ENCODE results near the gene SULT1A1. TPM values are rescaled to one million over a fixed set of nuclear protein-coding genes. Genes with fewer than 3 reads are reported as not detected.

Gene SULT1A1
- total and polyA plus RNA-seq, 4 donors: 25.3 to 143 (median 102) TPM

GRCh38 chr16:28592511-28592910 lies 17.3 kb downstream of the SULT1A1 start (continued):
- TF ChIP-seq ZBTB33 (IDR thresholded peaks at IDR 0.05): no peak

GRCh38 chr16:28591355-28591754 lies 18.5 kb downstream of the SULT1A1 start:
- DNase-seq (ENCODE audit: low spot score): no peak
- Histone ChIP-seq H3K27me3 (ENCODE audit: control insufficient read depth in 4 of 4, insufficient read depth in 4 of 4, low read length in 3 of 4) (no peaks in the 10 kb centered on the region), H3K9ac (ENCODE audit: low read depth in 1 of 2, low read length in 2 of 2) (no peak overlapping the region), H3K9me3 (ENCODE audit: control insufficient read depth in 4 of 4, low read length in 3 of 4) (no peaks in the 10 kb centered on the region), H3K36me3 (ENCODE audit: control insufficient read depth in 4 of 4, insufficient read depth in 3 of 4, low read depth in 1 of 4, low read length in 3 of 4) (peaks cover 7 to 45% (median 21%) of the 10 kb centered on the region in 4 donors), H3K4me1 (ENCODE audit: control insufficient read depth in 4 of 4, insufficient read depth in 4 of 4, low read length in 3 of 4) (peaks cover 0 to 13% (median 7%) of the 10 kb centered on the region in 4 donors), H3K4me3 (ENCODE audit: low read depth in 1 of 3, low read length in 3 of 3) (no peak overlapping the region), H3K27ac (ENCODE audit: low read depth in 1 of 2, low read length in 2 of 2) (no peak overlapping the region)
- TF ChIP-seq RAD21 (IDR thresholded peaks at IDR 0.05): no peak
- TF ChIP-seq REST (IDR thresholded peaks at IDR 0.05): no peak
- no peak for TF ChIP-seq JUND (IDR thresholded peaks at IDR 0.05)
- TF ChIP-seq ATF3 (IDR thresholded peaks at IDR 0.05): no peak
- TF ChIP-seq RXRA (IDR thresholded peaks at IDR 0.05): no peak
- TF ChIP-seq FOXA1 (IDR thresholded peaks at IDR 0.05): no peak
- no peak for TF ChIP-seq TAF1 (conservative IDR thresholded peaks at IDR 0.05)
- TF ChIP-seq MAX (IDR thresholded peaks at IDR 0.05): no peak
- TF ChIP-seq NR2F2 (IDR thresholded peaks at IDR 0.05): no peak
- no peak for TF ChIP-seq GABPA (IDR thresholded peaks at IDR 0.05 in 1 of 2, conservative IDR thresholded peaks at IDR 0.05 in 1 of 2)
- TF ChIP-seq ZBTB33 (IDR thresholded peaks at IDR 0.05): no peak
- TF ChIP-seq HNF4G (IDR thresholded peaks at IDR 0.05): no peak
- no peak for TF ChIP-seq CTCF (IDR thresholded peaks at IDR 0.05; ENCODE audit: low read depth, low read length, missing input control)
- no peak for TF ChIP-seq HNF4A (conservative IDR thresholded peaks at IDR 0.05)
- no peak for TF ChIP-seq SP1 (IDR thresholded peaks at IDR 0.05)
- no peak for TF ChIP-seq YY1 (IDR thresholded peaks at IDR 0.05)
- no peak for TF ChIP-seq EGR1 (IDR thresholded peaks at IDR 0.05; ENCODE audit: low read depth in 2 of 2)
- 91% methylated on average over 6 of the region's 6 CpGs for WGBS
